ENCODE results near the gene ZNF22. TPM values are rescaled to one million over a fixed set of nuclear protein-coding genes. Genes with fewer than 3 reads are reported as not detected.

ZNF22 gene
- total RNA-seq, 1 experiment from 2014 or later = 36.9 TPM

- H4K5ac ChIP-seq (ENCODE audit: insufficient read length, low read depth, low read length) = no peak overlapping the region
- H3K27ac Mint-ChIP-seq = no peak overlapping the region
- H3K23me2 ChIP-seq (ENCODE audit: insufficient read length, low read depth, low read length, poor library complexity, severe bottlenecking) = no peaks in the 10 kb centered on the region
- no peak overlapping the region for H3K4me3 Mint-ChIP-seq
- TF ChIP-seq CTCF (conservative IDR thresholded peaks at IDR 0.05) = no peak
- H3K79me1 ChIP-seq (ENCODE audit: insufficient read depth, low read depth, low read length, poor library complexity, severe bottlenecking) = no peaks in the 10 kb centered on the region
- no peak overlapping the region for H3K4ac ChIP-seq (ENCODE audit: low read depth, low read length)
- H4K8ac ChIP-seq (replicated peaks; ENCODE audit: insufficient read length, low read depth, low read length) = no peak overlapping the region
- H3K14ac ChIP-seq (ENCODE audit: insufficient read depth, low read length) = no peak overlapping the region
- no peak overlapping the region for H2BK5ac ChIP-seq (ENCODE audit: insufficient read length, low read length)
- peaks cover 12% of the 10 kb centered on the region; the same call in 1 of the 2 replicates for H3K4me1 ChIP-seq (ENCODE audit: insufficient read depth, low read length)
- no peaks in the 10 kb centered on the region for H3K27me3 ChIP-seq (ENCODE audit: insufficient read depth, low read length)
- no peak overlapping the region for H2AFZ ChIP-seq (ENCODE audit: low read length)
- H3K9me3 ChIP-seq (ENCODE audit: control insufficient read depth, low read depth, low read length) = no peaks in the 10 kb centered on the region
- no peak overlapping the region for H3K23ac ChIP-seq (ENCODE audit: insufficient read length, low read depth, low read length)
- H3T11ph ChIP-seq (ENCODE audit: low read length) = no peak overlapping the region
- H3K36me3 Mint-ChIP-seq (ENCODE audit: insufficient read depth in 1 of 3, low read depth in 3 of 3) = peaks cover 4 to 9% (median 8%) of the 10 kb centered on the region in 3 experiments; a peak in 5 of 7 replicates
- WGBS (ENCODE audit: extremely low coverage, insufficient read length, low lambda C conversion rate) = no CpG with 5 or more reads among the region's 3 CpGs
- H4K91ac ChIP-seq (ENCODE audit: insufficient read length, low read depth, low read length) = no peak overlapping the region
- no peak overlapping the region for H2BK12ac ChIP-seq (ENCODE audit: insufficient read length, low read depth, low read length)
- H3K4me2 ChIP-seq (ENCODE audit: insufficient read depth, insufficient read length, low read length) = no peak overlapping the region
- no peak overlapping the region for H3K18ac ChIP-seq (ENCODE audit: insufficient read length, low read depth, low read length)
- no peak for DNase-seq
- H3K9me3 Mint-ChIP-seq = no peaks in the 10 kb centered on the region; a peak in 2 of 5 replicates
- H2BK120ac ChIP-seq (ENCODE audit: low read depth, low read length, poor library complexity, severe bottlenecking) = no peak overlapping the region
- H2BK15ac ChIP-seq (ENCODE audit: low read depth, low read length) = no peak overlapping the region
- no peak overlapping the region for H3K56ac ChIP-seq (ENCODE audit: insufficient read length, low read depth, low read length)
- H3K27me3 Mint-ChIP-seq (ENCODE audit: low read depth) = peaks cover 3% of the 10 kb centered on the region
- no peak overlapping the region for H2BK20ac ChIP-seq (ENCODE audit: low read depth, low read length, poor library complexity, severe bottlenecking)
- H3K4me1 Mint-ChIP-seq = peaks cover 64 to 67% of the 10 kb centered on the region in 2 experiments
- no peak overlapping the region for H2AK5ac ChIP-seq (ENCODE audit: insufficient read length, low read length)
- no peaks in the 10 kb centered on the region for H4K20me1 ChIP-seq (ENCODE audit: control insufficient read depth, insufficient read depth, insufficient read length)
- H3K79me2 ChIP-seq (ENCODE audit: insufficient read depth, low read length) = no peaks in the 10 kb centered on the region
- no peak overlapping the region for H3K9ac ChIP-seq (ENCODE audit: extremely low read depth, insufficient read length, low read length)
- H3K27ac ChIP-seq (ENCODE audit: insufficient read length, low read depth, low read length) = no peak overlapping the region
These were observed 14.5 kb upstream of the ZNF22 start for GRCh38 chr10:44986179-44986578.

All from H9 (cell line).